GM19324 (cell line): ENCODE results near the gene OTOG.

Experiments
- ATAC-seq: cut with Tn5 transposase; IDR thresholded peaks from one replicate; pipeline ENCODE4 v1.9.1; 2021; ENCODE audit warnings: mild to moderate bottlenecking, moderate library complexity; ENCODE audit not compliant: unreplicated experiment, low FRiP score

Gene OTOG

DNA sequence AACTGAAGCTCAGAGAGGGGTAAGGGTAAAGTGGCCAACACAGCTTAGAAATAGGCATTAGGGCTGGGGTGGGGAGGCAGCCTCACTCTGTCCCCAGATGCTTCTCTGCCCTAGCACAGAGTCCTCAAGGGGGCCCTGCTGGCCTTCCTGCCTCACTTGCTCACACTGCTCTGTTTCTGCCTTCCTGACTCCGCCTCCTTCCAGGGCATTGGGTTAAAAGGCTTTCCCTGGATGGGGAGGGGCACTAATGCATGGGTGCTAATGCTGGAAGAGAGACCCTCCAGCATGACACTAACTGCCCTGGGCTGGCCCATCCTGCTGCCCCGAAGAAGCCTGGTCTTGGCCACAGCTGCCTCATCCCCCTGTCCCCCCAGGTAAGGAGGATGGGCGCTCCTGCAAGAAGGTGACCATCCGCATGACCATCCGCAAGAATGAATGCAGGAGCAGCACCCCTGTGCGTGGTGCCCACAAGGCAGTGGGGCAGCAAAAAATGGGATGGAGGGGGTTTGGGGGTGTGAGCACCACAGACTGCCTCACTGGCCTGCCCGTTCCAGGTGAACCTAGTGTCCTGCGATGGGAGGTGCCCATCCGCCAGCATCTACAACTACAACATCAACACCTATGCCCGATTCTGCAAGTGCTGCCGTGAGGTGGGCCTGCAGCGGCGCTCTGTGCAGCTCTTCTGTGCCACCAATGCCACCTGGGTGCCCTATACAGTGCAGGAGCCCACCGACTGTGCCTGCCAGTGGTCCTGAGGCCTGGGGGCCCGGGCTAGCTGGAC lies 98.3 kb downstream of the OTOG start:
- ATAC-seq = no peak

DNA sequence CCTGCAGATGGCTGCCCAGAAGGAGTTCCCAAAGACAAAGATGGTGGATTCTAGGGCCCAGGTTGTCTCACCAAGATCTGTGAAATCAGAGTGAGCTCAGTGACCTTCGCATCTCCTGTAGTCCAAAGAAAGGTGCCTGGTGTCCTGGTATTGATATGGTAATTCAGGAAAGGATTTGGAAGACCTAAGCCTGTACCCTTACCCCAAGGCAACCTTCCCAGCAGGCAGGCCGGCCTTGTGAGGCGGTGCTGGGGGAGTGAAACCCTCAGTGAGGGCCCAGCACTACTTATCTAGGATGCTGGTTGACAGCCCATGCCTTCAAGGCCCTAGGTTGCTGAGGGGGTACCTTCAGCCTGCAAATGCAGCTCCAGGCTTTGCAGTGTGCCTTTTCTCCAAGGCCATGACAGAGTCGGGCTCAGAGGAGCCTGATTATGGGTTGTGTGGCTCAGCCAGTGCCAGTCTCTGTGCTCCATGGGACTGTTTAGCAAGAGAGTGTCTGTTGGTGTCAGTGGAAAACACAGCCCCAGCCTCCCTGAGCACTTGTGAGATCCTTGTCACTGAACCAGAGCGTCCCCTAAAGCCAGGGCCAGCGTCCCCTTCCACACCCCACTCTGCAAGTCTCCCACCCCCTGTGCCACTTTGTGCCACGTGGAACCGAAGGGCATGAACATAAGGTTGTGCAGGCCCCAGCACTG lies 99.5 kb downstream of the OTOG start:
- no peak for ATAC-seq

DNA sequence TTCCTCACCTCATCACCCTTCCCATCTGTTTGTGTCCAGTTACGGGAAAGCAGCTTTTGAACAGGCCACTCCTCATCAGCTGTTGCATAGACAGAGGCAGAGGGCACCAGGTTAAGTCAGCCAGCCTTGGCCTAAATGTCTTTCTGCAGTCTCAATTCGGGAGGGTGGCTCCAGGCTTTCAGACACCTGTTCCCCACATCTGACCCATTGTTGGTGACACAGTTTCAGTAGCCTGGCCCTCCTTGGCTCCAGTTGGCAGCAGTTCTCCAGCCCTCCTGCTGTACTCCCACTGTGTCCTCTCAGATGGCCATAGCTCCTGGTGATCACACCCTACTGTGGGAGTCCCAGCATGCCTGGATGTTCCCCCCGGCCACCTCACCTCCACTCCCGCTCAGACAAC lies 101.5 kb downstream of the OTOG start:
- no peak for ATAC-seq

DNA sequence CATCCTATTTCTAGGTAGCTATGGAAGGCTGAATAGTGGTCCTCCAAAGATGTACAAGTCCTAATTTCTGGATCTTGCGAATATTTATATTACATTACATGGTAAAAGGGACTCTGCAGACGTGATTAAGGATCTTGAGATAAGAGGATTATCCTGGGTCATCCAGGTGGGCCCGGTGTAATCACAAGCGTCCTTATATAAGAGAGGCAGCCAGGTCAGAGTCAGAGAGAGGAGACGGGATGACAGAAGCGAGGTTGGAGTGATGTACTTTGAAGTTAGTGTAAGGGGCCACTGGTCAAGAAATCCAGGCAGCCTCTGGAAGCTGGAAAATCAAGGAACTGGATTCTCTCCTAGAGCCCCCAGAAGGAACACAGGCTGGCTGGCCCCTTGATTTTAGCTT lies 102.2 kb downstream of the OTOG start:
- ATAC-seq = no peak

DNA sequence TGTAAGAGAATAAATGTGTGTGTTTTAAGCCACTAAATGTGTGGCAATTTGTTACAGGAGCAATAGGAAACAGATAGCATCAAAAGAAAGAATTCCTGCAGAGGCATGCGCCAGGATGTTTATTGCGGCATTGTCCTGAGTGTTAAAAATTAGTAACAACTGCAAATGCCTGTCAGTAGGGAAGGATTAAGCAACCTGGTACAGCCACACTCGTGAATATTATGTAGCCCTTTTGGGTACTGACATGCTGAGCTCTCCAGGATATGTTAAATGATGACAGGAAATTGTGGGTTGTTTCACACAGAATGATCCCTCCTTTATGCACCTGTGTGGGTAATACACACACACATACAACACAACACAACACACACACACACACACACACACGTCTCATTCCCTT lies 102.6 kb downstream of the OTOG start:
- ATAC-seq = no peak

DNA sequence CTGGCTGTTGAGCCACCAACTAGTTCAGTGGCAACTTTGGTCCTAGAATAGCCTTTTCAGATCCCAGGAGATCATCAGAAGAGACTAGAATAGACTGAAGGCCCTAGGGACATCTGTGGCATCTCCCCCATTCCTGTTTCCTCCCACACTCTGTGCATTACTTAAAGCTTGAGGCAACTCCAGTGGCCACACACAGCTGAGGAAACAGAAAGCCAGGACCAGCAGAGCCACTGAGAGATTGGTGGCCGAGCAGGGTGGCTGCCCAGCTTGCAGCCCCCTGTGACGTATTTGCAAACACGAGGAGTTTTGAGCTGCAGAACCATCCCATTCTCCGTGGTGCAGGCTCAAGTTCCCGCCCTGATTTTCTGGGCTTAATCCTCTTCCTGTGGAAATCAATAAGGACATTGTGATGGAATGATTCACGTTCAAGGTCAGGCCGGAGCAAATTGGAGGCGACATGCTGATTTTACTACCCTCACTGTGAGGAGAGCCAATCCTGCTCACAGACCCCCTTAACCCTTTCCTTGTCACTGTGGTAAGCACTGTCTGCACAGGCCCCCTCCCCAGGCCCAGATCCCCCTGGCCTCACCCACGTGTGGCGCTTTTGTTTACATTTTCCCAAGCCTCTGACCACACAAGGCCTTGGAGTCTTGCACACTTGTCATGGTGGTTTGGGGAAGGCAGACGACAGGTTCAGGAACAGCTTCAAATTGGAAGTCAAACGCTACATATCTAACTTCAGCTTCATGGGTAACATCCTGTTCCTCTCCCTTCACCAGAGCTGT lies 103.3 kb downstream of the OTOG start:
- no peak for ATAC-seq

DNA sequence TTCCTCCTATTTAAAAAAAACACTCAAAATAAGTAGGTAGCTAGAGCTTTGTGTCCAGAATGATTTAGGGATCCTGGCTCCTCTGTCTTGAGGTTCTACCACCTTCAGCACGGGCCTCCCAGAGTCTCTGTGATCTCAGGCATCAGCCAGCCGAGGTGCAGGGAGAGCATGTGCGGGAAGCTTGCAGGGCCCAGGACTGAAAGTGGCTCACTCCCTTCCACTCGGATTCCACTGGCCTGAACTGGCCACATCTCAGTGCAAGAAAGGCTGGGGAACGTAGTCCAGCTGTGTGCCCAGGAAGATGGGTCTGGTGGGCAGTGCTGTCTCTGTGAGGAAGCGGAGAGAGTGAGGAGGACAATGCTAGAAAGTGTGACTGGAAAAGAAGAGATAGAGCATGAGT lies 104.0 kb downstream of the OTOG start:
- no peak for ATAC-seq

DNA sequence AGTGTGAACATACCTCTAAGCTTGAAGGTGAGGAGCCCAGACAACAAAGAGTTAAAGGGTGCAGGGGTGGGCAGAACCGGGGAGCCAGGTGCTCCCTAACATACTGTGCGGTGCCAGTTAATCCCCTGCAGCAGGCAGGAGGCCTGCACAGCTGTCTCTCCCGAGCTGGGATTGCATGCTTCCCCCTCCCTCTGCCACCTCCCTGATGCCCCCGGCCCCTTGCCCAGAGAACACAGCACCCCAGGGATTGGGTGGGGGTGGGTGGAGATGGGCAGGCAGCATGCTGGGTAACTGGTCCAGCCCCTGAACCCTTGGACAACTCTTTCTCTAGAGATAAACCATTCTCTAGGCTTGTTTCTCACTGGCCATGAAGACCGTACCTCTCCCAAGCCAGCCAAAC lies 104.6 kb downstream of the OTOG start:
- no peak for ATAC-seq

DNA sequence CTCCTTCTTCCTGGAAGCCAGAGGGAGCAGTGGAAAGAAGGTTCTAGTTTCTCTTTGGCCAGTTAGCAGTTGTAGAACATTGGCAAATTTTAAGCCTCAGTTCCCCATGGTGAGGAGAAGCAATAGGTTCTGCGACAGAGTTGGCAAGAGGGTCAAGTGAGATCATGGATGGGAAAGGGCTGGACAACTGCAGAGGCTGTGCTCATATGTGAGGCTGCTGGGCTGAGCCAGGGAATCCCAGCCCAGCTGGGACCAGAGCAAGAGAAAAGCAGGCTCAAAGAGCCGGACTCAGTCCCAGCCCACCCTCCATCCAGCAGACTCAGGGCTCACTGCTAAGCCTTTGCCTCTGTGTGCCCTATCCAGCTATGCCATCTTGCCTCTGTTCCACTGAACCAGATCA lies 105.5 kb downstream of the OTOG start:
- ATAC-seq = no peak

DNA sequence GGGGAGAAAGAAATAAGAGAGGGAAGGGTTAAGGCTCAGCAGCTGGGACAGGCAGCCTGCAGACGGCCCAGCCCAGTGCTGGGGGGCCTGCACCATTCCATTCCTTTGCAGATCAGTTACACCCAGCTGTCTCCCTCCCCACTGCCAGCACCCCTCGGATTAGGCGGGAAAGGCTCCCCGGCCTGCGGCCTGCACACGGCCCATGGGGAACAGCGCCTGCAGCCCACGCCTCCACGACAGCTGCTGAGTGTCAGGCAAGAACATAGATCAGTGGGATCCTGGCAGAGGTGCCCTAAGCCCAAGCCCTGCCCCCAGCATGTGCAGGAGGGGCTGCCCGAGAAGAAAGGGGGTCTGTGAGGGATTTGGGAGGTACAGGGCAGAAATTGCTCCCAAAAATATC lies 106.6 kb downstream of the OTOG start:
- ATAC-seq = no peak

DNA sequence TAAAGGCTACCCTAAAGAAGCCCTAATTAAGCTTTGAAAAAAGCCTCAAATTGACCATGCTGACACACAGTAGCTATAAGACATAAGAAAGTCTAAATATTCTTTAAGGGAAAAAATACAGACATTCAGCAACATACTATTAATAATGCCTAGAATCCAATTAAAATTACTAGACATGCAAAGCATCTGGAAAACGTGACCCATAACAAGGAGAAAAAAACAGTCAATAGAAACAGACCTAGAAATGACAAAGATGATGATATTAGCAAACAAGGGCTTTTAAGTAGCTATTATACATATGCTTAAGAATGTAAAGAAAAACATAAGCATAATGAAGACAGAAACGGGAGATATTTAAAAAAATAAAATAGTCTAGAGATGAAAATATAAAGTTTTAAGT lies 108.6 kb downstream of the OTOG start:
- no peak for ATAC-seq

DNA sequence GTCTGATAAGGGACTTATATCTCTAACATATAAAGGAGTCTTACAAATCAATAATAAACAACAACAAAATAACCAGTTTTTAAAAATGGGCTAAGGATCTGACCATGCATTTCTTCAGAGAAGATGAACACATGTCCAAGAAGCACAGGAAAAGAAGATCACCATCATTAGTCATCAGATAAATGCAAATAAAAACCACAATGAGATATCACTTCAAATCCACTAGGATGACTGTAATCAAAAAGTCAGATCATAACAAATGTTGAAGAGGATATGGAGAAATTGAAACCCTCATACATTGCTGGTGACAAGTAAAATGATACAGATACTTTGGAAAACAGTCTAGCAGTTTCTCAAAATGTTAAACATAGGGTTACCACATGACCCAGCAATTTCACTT lies 111.2 kb downstream of the OTOG start:
- no peak for ATAC-seq

DNA sequence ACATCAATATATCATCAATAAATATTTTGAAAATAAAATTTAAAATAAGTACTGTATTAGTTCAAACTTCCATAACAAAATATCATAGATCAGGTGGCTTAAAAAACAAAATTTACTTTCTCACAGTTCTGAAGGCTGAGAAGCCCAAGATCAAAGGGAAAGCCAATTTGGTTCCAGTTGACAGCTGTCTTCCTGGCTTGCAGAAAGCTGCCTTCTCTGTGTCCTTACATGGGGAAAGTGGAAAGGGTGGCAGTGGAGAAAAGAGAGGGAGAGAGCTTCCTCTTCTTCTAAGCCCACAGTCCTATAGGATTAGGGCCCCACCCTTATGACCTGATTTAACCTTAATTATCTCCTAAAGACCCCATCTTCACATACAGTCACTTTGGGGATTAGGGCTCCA lies 121.1 kb downstream of the OTOG start:
- no peak for ATAC-seq

DNA sequence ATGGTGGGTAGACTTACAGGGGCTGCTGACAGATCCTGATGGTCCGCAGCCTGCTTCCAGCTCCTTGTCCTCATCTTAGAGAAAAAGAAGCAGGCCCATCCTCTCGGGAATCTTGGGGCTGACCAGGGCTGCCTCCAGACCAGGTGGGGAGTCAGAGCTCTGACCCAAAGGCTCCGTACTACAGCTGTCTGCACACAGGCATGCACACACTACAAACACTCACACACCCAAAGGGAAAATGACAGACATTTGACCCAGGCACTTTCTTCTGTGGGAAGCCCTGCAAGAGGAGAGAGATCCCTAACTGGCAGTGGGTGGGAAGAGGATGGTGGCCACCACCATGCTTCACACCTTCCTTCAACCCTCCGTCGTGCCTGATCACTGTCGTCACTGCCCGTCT lies 125.4 kb downstream of the OTOG start:
- ATAC-seq = no peak

DNA sequence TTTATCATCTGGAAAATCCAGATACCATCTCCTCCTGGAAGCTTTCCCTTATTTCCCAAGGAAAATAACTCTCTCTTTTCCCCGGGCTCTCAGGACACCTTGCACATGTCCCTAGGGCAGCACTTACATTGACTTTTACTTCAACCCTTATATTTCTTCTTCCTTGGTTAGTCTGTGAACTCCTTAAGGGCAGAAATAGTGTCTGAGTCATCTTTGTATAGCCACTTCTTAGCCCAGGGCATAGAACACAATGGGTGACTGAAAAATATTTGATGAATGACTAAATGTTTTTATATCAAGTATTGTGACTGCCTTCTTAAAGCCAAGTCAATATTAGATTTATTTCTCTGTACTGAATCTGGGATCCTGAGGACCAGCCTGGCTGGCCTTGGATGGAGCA lies 126.9 kb downstream of the OTOG start:
- ATAC-seq = no peak

DNA sequence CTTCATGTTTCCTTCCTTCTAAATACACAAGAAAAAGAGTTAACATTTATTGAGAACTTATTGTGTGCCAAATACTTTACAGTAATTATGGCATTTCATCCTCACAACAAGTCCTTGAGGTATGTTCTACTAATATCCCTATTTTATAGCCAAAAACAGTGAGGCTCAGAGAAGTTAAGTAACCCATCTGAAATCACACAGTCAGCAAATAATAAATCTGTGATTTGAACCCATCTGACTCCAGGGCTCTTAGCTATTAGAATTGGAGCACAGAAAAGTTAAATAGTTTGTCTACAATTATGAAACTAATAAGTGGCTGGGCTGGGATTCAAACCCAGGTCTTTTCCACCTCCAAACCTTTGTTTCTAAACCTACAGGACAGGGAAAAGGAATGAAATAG lies 135.8 kb downstream of the OTOG start:
- ATAC-seq = no peak

DNA sequence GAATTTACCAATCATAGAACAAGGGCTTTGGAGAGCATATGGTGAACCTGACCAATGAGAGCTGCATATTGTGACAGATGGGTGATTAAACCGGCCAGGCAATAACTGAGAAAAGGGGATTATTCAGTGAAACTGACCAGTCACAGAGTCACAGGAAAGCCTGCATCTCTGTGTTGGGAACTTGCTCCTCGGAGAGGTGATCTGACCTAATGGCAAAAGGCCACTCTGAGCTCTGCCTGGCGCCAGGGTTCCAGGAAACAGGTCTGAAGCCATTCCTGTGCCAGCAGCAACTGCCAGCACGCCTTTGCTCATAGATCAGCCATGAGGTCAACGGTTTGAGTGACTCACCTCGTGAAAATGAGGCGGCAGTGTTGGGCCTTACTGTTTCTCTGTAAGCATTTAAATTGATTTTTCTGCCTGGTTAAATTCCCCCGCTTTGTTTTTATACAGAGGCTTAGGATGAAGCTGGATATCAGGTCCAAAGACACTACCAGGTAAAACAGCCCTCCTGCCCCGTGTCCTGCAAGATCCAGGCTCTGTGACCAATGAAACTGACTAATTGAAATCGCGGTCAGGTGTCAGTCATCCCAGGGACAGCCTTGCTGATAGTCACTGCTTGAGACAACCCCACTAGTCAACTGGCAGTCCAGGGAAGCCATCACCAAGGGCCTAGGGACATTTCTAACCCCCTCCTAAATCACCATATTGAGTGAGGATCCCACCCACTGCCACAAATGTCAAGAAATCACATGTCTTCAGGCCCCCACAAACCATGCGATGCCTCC lies 136.5 kb downstream of the OTOG start:
- no peak for ATAC-seq

DNA sequence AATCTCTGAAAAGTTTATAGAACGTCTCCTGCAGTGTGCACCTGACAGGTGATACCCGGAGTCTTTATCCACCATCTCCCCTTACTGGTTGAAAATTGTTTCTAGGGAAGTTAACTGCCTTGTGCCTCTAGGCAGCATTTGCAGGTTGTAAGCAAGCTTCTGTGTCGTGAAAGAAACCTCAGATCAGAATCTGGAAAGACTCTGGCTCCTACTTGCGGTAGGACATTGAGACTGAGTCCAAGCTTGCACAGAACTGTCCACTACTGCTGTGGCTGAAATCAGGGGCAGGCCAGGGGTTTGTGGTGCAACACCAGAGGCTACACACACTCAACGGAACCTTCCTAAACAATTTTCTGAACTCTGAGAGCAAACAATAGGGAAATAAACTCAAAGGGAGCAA lies 137.5 kb downstream of the OTOG start:
- ATAC-seq = no peak

DNA sequence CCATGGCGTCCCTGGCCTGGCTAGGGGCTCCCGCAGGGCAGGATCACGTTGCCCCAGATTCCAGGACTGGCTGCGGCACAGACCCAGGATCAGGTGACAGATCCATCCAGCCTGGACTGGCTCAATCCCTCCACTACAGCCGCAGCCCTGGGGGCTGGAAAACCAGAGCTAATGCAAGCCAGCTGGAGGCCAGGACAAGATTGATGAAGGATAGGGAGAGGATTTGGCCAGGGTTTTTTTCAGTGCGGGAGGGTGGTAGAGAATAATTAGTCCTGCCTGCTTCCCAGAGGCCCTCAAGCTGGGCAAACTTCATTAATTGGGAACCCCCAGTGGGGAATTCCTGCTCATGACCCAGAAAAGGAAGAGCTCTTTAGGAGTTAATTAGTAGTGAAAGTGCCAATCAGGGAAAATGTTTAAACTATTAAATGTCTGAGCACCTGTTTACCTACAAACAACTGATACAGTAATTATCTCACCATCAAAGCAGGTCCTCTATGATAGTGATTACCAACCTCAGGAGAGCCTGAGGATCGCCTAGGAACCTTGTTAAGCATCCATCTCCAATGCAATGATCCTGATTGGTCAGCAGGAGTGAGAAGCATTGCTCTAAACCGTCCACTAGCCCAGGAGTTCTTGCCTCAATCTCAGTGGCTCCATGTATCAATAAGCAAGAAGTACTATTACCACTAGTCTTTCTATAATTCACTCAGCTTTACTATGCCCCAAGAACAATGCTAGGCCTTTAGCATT lies 139.3 kb downstream of the OTOG start:
- no peak for ATAC-seq
